Tibial nerve (tissue), 4 donors: ENCODE results near the gene ADAM19. TPM values are rescaled to one million over a fixed set of nuclear protein-coding genes. Genes with fewer than 3 reads are reported as not detected.

Experiments used
- DNase-seq, 2 donors: peaks; one replicate each; pipeline ENCODE4 v3.0.0-alpha.2; 2019; ENCODE audit warnings: low spot score in 2 of 2
- H3K27ac ChIP-seq, 4 donors: fragments of 200-600 bp; sonication (generic) in 3 of 4; one replicate each; pipeline ENCODE4 v1.5.1; 2017 to 2019; ENCODE audit warnings: mild to moderate bottlenecking in 1 of 4
- H3K27me3 ChIP-seq, 2 donors: fragments of 200-600 bp; sonication (generic) in 1 of 2; one replicate each; pipeline versions ENCODE4 v1.5.1 to v1.6.0; 2017 to 2019
- H3K36me3 ChIP-seq, 3 donors: fragments of 200-600 bp; sonication (generic); one replicate each; pipeline ENCODE4 v1.5.1; 2018 to 2019
- H3K4me1 ChIP-seq, 4 donors: fragments of 200-600 bp; sonication (generic) in 3 of 4; one replicate each; pipeline ENCODE4 v1.5.1; 2017 to 2019
- H3K4me3 ChIP-seq, 4 donors: fragments of 200-600 bp; sonication (generic) in 3 of 4; one replicate each; pipeline ENCODE4 v1.5.1; 2017 to 2019; ENCODE audit warnings: mild to moderate bottlenecking in 1 of 4, moderate library complexity in 1 of 4
- H3K9me3 ChIP-seq, 4 donors: fragments of 200-600 bp; sonication (generic) in 3 of 4; one replicate each; pipeline ENCODE4 v1.5.1; 2017 to 2019
- CTCF ChIP-seq, 5 experiments: fragments of 200-600 bp in 3 of 5; fragments of 450-650 bp in 2 of 5; sonication (generic) in 3 of 5; IDR thresholded peaks; one replicate each; pipeline ENCODE4 v1.5.1; 2016 to 2019; ENCODE audit warnings: antibody characterized with exemption in 5 of 5, mild to moderate bottlenecking in 3 of 5, moderate library complexity in 2 of 5
- EP300 ChIP-seq, 2 donors: sonication (generic); formaldehyde crosslinking; IDR thresholded peaks; one replicate each; pipeline ENCODE4 v1.6.1; 2017; ENCODE audit warnings: antibody characterized with exemption in 2 of 2, mild to moderate bottlenecking in 1 of 2
- POLR2A ChIP-seq, 2 donors: fragments of 450-650 bp; IDR thresholded peaks; one replicate each; pipeline ENCODE4 v1.6.1; 2017; ENCODE audit warnings: antibody characterized with exemption in 2 of 2, mild to moderate bottlenecking in 2 of 2, moderate library complexity in 2 of 2
- WGBS, 2 donors: methylation state at CpG; one replicate each; pipeline ENCODE4 v1.1.5; 2018; 5-methylcytosine and 5-hydroxymethylcytosine counted together
- total RNA-seq, 4 donors: library from RNA; depleted of rRNA; stranded (reverse); fragments of >200 nt; gene quantifications; one replicate each; pipeline ENCODE4 v1.1.0, GENCODE V29; 2016

ADAM19 gene
- total RNA-seq = 10 to 100 TPM in 2 of 4 donors, 1 to 10 TPM in 2; 7.2 to 13.2 (median 9.5) TPM

- no peak for DNase-seq
- peak within 1 kb of the TSS; percentile 19 to 87 (median 72) for H3K27ac ChIP-seq
- H3K4me1 ChIP-seq = peaks cover 0 to 45% (median 15%) of the 10 kb centered on the region in 4 donors
- peak in 3 of 5 experiments; percentile 19 to 45 (median 39) for TF ChIP-seq CTCF (IDR thresholded peaks at IDR 0.05)
- TF ChIP-seq POLR2A (IDR thresholded peaks at IDR 0.05) = peak in 1 of 2 donors; percentile 11
- TF ChIP-seq EP300 (IDR thresholded peaks at IDR 0.05) = peak in 1 of 2 donors; percentile 20
- peaks cover 0 to 7% of the 10 kb centered on the region in 2 donors for H3K27me3 ChIP-seq
- H3K9me3 ChIP-seq = no peaks in the 10 kb centered on the region
- WGBS, 2 donors = 1% methylated on average over 25 to 36 of the region's 63 CpGs
- peak within 1 kb of the TSS; percentile 62 to 86 (median 70) for H3K4me3 ChIP-seq
- H3K36me3 ChIP-seq = no peaks in the 10 kb centered on the region
Measured at GRCh38 chr5:157575381-157576020, at the start of gene ADAM19. Gene ADAM19 (minus strand): TSS chr5:157575775. CDS start chr5:157575696, 79 bp downstream.

GRCh38 chr5:157624144-157624543 lies 48.6 kb upstream of the ADAM19 start:
- no peaks in the 10 kb centered on the region for H3K36me3 ChIP-seq
- no peaks in the 10 kb centered on the region for H3K4me1 ChIP-seq
- 57 to 59% methylated on average over 2 of the region's 2 CpGs for WGBS, 2 donors
- H3K27me3 ChIP-seq = no peaks in the 10 kb centered on the region
- DNase-seq = no peak
- no peak overlapping the region for H3K4me3 ChIP-seq
- H3K9me3 ChIP-seq = peaks cover 0 to 3% (median 0%) of the 10 kb centered on the region in 4 donors
- no peak overlapping the region for H3K27ac ChIP-seq
- TF ChIP-seq EP300 (IDR thresholded peaks at IDR 0.05) = no peak
- TF ChIP-seq POLR2A (IDR thresholded peaks at IDR 0.05) = no peak
- TF ChIP-seq CTCF (IDR thresholded peaks at IDR 0.05) = no peak

GRCh38 chr5:157620776-157621175 lies 45.2 kb upstream of the ADAM19 start:
- H3K4me1 ChIP-seq = no peaks in the 10 kb centered on the region
- H3K9me3 ChIP-seq = peaks cover 0 to 3% (median 0%) of the 10 kb centered on the region in 4 donors
- no peak for TF ChIP-seq CTCF (IDR thresholded peaks at IDR 0.05)
- H3K4me3 ChIP-seq = no peak overlapping the region
- H3K36me3 ChIP-seq = no peaks in the 10 kb centered on the region
- H3K27me3 ChIP-seq = no peaks in the 10 kb centered on the region
- DNase-seq = no peak
- no peak overlapping the region for H3K27ac ChIP-seq

GRCh38 chr5:157618191-157618765 lies 42.7 kb upstream of the ADAM19 start:
- DNase-seq = no peak
- H3K27ac ChIP-seq = no peak overlapping the region
- H3K4me3 ChIP-seq = no peak overlapping the region
- 97 to 100% methylated on average over 8 of the region's 8 CpGs for WGBS, 2 donors
- H3K4me1 ChIP-seq = no peaks in the 10 kb centered on the region
- TF ChIP-seq CTCF (IDR thresholded peaks at IDR 0.05) (no peak), POLR2A (IDR thresholded peaks at IDR 0.05) (no peak), EP300 (IDR thresholded peaks at IDR 0.05) (no peak)
- H3K9me3 ChIP-seq = peaks cover 0 to 3% (median 0%) of the 10 kb centered on the region in 4 donors
- H3K36me3 ChIP-seq = no peaks in the 10 kb centered on the region
- H3K27me3 ChIP-seq = no peaks in the 10 kb centered on the region

GRCh38 chr5:157616785-157617184 lies 41.2 kb upstream of the ADAM19 start:
- Histone ChIP-seq H3K36me3 (no peaks in the 10 kb centered on the region), H3K27me3 (no peaks in the 10 kb centered on the region), H3K4me1 (no peaks in the 10 kb centered on the region), H3K4me3 (no peak overlapping the region), H3K9me3 (no peaks in the 10 kb centered on the region), H3K27ac (no peak overlapping the region)
- WGBS, 2 donors = 60 to 64% methylated on average over 4 of the region's 4 CpGs
- no peak for DNase-seq
- TF ChIP-seq EP300 (IDR thresholded peaks at IDR 0.05) (no peak), POLR2A (IDR thresholded peaks at IDR 0.05) (no peak), CTCF (IDR thresholded peaks at IDR 0.05) (no peak)
